Measurements from ENCODE around the gene SRMS.

DNA sequence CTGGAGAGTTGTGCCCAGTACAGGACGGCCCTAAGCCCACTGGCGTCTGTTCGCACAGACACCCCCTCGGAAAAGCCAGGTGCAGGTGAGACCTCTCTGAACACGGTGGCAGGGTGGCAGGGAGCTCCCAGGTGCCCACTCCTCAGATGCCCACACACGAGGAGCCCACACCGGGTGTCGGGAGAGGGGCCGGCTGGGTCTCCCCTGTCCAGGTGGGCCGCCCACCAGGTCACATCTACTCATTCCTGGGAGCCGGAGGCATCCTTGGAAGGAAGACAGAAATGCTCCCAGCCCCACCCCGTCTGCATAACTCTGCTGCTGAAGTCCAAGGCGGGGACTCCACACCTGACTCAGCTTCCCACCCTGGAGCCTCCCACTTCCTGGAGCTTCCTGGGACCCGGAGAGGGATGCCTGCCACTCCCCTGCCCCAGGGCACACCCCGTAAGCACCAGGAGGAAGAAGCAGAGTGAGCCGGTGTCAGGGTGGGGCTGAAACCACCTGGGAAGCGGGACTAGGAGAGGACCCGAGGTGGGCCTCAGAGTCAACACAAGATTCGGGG lies 2.5 kb downstream of the SRMS start:
- no peak for TF ChIP-seq POLR2A (IDR thresholded peaks at IDR 0.05; ENCODE audit: low read depth, low read length)
- no peak for TF ChIP-seq MYC (IDR thresholded peaks at IDR 0.05; ENCODE audit: low read depth, low read length)
- no peak for TF ChIP-seq POLR2AphosphoS5 (IDR thresholded peaks at IDR 0.05; ENCODE audit: insufficient read depth, low read depth, low read length)
- TF ChIP-seq, protein P1, sequence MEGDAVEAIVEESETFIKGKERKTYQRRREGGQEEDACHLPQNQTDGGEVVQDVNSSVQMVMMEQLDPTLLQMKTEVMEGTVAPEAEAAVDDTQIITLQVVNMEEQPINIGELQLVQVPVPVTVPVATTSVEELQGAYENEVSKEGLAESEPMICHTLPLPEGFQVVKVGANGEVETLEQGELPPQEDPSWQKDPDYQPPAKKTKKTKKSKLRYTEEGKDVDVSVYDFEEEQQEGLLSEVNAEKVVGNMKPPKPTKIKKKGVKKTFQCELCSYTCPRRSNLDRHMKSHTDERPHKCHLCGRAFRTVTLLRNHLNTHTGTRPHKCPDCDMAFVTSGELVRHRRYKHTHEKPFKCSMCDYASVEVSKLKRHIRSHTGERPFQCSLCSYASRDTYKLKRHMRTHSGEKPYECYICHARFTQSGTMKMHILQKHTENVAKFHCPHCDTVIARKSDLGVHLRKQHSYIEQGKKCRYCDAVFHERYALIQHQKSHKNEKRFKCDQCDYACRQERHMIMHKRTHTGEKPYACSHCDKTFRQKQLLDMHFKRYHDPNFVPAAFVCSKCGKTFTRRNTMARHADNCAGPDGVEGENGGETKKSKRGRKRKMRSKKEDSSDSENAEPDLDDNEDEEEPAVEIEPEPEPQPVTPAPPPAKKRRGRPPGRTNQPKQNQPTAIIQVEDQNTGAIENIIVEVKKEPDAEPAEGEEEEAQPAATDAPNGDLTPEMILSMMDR (IDR thresholded peaks at IDR 0.05; ENCODE audit: extremely low read depth in 1 of 2, insufficient read depth in 1 of 2, low read depth in 1 of 2, low read length in 2 of 2), result no peak
- no peak for TF ChIP-seq EZH2 (IDR thresholded peaks at IDR 0.05; ENCODE audit: borderline replicate concordance, low read depth, low read length, severe bottlenecking)
- TF ChIP-seq, protein P2, sequence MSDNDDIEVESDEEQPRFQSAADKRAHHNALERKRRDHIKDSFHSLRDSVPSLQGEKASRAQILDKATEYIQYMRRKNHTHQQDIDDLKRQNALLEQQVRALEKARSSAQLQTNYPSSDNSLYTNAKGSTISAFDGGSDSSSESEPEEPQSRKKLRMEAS (IDR thresholded peaks at IDR 0.05; ENCODE audit: insufficient read depth, insufficient read length), result no peak
- no peak for TF ChIP-seq FOS (IDR thresholded peaks at IDR 0.05; ENCODE audit: borderline replicate concordance, insufficient read depth, low read length)

Measured in endothelial cell of umbilical vein (primary cell).